ENCODE results near the gene CDC26. TPM values are rescaled to one million over a fixed set of nuclear protein-coding genes. Genes with fewer than 3 reads are reported as not detected.

CDC26 gene
- total RNA-seq, 1 donor from 2014 or later: 28.2 TPM

GRCh38 chr9:113231701-113232100 lies 43.7 kb downstream of the CDC26 start:
- no peaks in the 10 kb centered on the region for H3K27me3 Mint-ChIP-seq (ENCODE audit: unreplicated experiment)
- peaks cover 16% of the 10 kb centered on the region for H3K4me1 Mint-ChIP-seq (ENCODE audit: unreplicated experiment)
- H3K4me3 Mint-ChIP-seq (ENCODE audit: unreplicated experiment): no peak overlapping the region
- DNase-seq (ENCODE audit: extremely low spot score, unreplicated experiment): no peak
- no peaks in the 10 kb centered on the region for H3K9me3 Mint-ChIP-seq (ENCODE audit: unreplicated experiment)
- TF ChIP-seq CTCF (IDR thresholded peaks at IDR 0.05): no peak
- H3K36me3 Mint-ChIP-seq (ENCODE audit: unreplicated experiment): no peaks in the 10 kb centered on the region
- no peak overlapping the region for H3K27ac Mint-ChIP-seq (ENCODE audit: unreplicated experiment)

- Mint-ChIP-seq H3K4me1 (ENCODE audit: unreplicated experiment) (peaks cover 13% of the 10 kb centered on the region), H3K36me3 (ENCODE audit: unreplicated experiment) (peaks cover 6% of the 10 kb centered on the region), H3K27ac (ENCODE audit: unreplicated experiment) (no peak overlapping the region), H3K27me3 (ENCODE audit: unreplicated experiment) (no peaks in the 10 kb centered on the region), H3K4me3 (ENCODE audit: unreplicated experiment) (no peak overlapping the region), H3K9me3 (ENCODE audit: unreplicated experiment) (no peaks in the 10 kb centered on the region)
- TF ChIP-seq CTCF (IDR thresholded peaks at IDR 0.05): no peak
- DNase-seq (ENCODE audit: extremely low spot score, unreplicated experiment): no peak
Observed at GRCh38 chr9:113228130-113228665, 47.2 kb downstream of the CDC26 start.

- TF ChIP-seq CTCF (IDR thresholded peaks at IDR 0.05): no peak
- Mint-ChIP-seq H3K27ac (ENCODE audit: unreplicated experiment) (no peak overlapping the region), H3K36me3 (ENCODE audit: unreplicated experiment) (peaks cover 6% of the 10 kb centered on the region), H3K9me3 (ENCODE audit: unreplicated experiment) (no peaks in the 10 kb centered on the region), H3K4me1 (ENCODE audit: unreplicated experiment) (peaks cover 13% of the 10 kb centered on the region), H3K27me3 (ENCODE audit: unreplicated experiment) (no peaks in the 10 kb centered on the region), H3K4me3 (ENCODE audit: unreplicated experiment) (no peak overlapping the region)
- no peak for DNase-seq (ENCODE audit: extremely low spot score, unreplicated experiment)
Observed at GRCh38 chr9:113227436-113227835, 47.9 kb downstream of the CDC26 start.

GRCh38 chr9:113223963-113224362 lies 51.4 kb downstream of the CDC26 start:
- H3K9me3 Mint-ChIP-seq (ENCODE audit: unreplicated experiment): no peaks in the 10 kb centered on the region
- peaks cover 6% of the 10 kb centered on the region for H3K36me3 Mint-ChIP-seq (ENCODE audit: unreplicated experiment)
- no peak for DNase-seq (ENCODE audit: extremely low spot score, unreplicated experiment)
- no peak overlapping the region for H3K27ac Mint-ChIP-seq (ENCODE audit: unreplicated experiment)
- H3K4me3 Mint-ChIP-seq (ENCODE audit: unreplicated experiment): no peak overlapping the region
- no peaks in the 10 kb centered on the region for H3K27me3 Mint-ChIP-seq (ENCODE audit: unreplicated experiment)
- peaks cover 37% of the 10 kb centered on the region for H3K4me1 Mint-ChIP-seq (ENCODE audit: unreplicated experiment)
- no peak for TF ChIP-seq CTCF (IDR thresholded peaks at IDR 0.05)

GRCh38 chr9:113222482-113222841 lies 52.9 kb downstream of the CDC26 start:
- H3K27ac Mint-ChIP-seq (ENCODE audit: unreplicated experiment): peak overlapping the region; percentile 98

More at GRCh38 chr9:113222482-113222841, 52.9 kb downstream of the CDC26 start:
- peaks cover 39% of the 10 kb centered on the region for H3K4me1 Mint-ChIP-seq (ENCODE audit: unreplicated experiment)
- TF ChIP-seq CTCF (IDR thresholded peaks at IDR 0.05): no peak
- no peaks in the 10 kb centered on the region for H3K9me3 Mint-ChIP-seq (ENCODE audit: unreplicated experiment)
- no peak for DNase-seq (ENCODE audit: extremely low spot score, unreplicated experiment)
- peaks cover 6% of the 10 kb centered on the region for H3K36me3 Mint-ChIP-seq (ENCODE audit: unreplicated experiment)
- H3K27me3 Mint-ChIP-seq (ENCODE audit: unreplicated experiment): no peaks in the 10 kb centered on the region
- H3K4me3 Mint-ChIP-seq (ENCODE audit: unreplicated experiment): peak overlapping the region; percentile 99

All from osteocyte (in vitro differentiated cells).